GM18526 (cell line): ENCODE results near the gene MOV10L1.

Experiments
- POLR2A ChIP-seq: IDR thresholded peaks from 3 replicates; pipeline ENCODE4 v1.6.1; 2011; ENCODE audit not compliant: insufficient read length; ENCODE audit errors: extremely low read depth

MOV10L1 gene

DNA sequence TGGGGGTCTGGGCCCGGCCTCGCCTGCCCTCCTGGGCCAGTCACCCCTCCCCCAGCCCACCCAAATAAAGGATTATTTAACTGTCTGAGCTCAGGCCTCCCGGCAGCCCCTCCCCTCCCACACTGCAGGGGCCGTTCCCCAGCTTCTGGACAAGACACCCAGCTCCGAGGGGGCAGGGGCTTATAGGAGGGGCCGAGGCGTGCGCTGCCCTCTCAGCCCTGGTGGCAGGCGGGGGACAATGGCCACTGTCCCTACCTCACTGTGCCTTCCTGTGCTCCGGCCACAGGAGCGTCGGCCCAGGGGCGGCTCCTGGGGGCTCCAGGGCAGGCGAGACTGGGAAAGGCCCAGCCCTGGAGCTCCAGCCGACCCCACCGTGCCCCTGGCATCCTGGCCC lies 108.8 kb downstream of the MOV10L1 start:
- no peak for TF ChIP-seq POLR2A

DNA sequence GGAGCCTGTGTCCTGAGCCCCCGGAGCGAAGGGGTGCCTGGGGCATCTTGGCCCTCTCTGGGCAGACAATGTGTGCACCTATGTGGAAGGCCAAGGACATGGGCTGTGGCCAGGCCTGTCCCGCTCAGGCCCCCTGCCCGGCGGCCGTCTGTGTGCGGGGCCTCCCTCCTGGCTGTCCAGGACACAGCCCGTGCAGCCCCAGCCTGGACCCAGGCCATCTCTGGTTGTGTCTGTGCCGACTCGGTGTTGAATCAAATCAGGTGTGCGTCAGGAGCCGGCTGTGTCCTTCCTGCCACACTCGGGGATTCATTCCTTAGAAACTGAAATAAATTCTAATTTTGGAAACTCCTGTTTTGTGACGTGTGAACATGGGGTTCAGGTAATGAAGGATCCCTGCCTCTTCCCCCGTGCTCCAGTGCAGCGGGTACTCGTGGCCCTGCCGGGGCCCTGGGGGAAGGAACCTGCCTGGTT lies 109.5 kb downstream of the MOV10L1 start:
- TF ChIP-seq POLR2A, result no peak

DNA sequence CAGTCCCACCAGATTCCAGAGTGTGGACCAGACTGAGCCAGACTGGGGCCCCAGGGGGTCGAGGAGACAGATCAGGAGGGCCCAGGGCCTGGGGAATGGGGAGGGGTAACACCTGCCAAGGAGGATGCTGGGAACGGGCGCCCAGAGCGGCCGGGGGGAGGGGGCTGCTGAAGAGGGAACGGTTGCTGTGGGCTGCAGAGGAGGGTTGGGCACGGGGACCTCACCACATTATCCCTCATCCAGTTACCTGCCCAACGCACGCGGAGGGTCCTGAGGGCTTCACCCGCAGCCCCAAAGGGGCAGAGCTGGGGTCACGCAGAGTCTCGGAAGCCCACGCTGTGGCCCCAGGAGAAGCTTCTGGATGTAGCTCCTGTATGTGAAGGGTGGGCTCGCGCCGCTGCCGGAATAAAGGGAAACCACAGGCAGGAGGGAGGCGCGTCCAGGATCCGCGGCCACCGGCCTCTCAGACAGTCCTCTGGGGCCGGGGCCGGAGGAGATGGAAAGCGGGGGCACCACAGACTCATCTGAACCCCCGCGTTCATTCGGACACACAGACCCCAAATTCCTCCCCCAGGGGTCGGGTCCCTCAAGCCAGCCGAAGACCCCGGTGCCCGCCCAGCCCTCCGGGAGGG lies 110.1 kb downstream of the MOV10L1 start:
- no peak for TF ChIP-seq POLR2A

DNA sequence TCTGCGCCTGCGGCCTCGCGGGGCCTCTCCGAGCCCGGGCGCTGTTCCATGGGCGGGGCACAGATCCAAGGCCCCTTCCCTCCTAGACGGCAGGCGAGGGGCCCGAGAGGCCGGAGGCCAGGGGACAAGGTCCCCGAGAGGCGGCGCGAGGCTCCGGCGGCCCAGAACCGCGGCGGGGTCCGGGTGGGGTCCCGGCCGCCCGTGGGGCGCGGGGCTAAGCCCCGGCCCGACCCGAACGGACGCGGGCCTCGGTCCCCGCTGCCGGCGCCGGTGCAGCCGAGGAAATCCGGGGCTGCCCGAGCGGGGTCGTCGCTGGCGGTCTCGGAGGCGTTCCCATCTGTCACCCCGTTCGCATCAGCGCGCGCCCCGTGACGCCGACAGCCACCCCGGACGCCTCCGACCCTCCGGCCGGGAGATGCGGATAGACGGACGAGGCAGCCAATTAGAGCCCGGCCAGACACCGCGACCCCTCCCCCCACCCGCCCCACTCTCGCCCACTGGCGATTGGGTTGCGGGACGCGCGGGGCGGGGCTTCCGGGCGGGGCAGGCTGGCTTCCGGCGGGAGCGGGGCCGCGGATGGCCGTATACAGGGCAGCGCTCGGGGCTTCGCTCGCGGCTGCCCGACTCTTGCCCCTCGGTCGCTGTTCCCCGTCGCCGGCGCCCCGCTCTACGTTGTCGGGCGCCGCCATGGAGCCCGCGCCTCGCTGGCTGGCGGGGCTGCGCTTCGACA lies 110.8 kb downstream of the MOV10L1 start, which contains the start of gene SELENOO:
Gene SELENOO, plus strand, starts transcription at position 551 of the 730 bp plus-strand sequence. Its CDS starts 26 bp downstream, at position 577.
- peak; percentile 78 for TF ChIP-seq POLR2A

DNA sequence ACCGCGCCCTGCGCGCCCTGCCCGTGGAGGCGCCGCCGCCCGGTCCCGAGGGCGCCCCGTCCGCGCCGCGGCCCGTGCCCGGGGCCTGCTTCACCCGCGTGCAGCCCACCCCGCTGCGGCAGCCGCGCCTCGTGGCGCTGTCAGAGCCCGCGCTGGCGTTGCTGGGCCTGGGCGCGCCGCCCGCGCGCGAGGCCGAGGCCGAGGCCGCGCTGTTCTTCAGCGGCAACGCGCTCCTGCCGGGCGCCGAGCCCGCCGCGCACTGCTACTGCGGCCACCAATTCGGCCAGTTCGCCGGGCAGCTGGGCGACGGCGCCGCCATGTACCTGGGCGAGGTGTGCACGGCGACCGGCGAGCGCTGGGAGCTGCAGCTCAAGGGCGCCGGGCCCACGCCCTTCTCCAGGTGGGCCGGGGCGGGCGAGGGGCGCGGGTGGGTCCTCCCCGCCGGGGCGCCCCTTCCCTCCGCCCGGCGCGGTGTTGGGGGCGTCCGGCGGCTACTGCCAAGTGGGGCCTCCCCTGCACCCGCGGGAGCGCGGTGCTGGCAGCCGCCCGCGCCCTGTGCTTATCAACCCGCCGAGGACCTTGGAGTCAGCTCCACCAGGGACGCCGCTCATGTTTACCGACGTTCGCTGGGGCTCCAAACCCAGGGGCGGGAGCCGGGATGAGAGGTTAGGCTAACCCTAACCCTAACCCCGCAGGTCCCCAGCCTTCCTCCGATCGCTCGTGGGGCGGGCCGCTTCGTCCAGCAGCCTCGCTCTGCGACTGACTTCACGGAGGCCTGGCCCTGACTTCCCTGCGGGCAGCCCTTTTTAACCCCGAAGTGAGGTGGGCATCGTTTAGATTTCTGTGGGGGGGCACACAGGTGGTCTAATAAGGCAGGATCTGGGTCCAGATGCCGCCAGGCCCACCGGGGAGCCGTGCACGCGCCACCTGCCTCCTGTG lies 111.7 kb downstream of the MOV10L1 start:
- TF ChIP-seq POLR2A, result no peak

DNA sequence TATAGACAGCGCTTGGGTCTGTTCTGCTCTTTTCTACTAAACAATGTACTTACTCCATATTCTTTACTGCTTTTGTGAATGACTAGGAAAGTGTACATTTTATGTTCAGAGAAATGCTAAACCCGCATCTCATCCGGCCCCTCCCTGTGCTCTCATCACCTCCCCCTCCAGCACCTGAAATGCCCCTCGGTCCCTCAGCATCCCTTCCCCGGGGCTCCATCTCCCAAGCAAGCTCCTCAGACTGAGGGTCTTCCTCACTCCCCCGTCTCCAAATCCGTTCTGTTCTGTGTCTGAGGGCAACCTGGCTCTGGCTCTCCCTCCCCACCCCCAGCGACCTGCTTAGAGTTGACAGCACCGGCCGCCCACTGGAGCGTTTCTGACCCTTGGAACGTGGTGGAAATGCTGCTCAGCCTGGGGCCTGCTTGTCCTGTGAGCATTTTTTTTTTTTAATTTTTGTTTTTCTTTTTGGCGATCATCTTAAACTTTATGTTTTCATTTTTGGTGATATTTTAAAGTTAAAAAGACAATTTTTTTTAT lies 112.4 kb downstream of the MOV10L1 start:
- no peak for TF ChIP-seq POLR2A

DNA sequence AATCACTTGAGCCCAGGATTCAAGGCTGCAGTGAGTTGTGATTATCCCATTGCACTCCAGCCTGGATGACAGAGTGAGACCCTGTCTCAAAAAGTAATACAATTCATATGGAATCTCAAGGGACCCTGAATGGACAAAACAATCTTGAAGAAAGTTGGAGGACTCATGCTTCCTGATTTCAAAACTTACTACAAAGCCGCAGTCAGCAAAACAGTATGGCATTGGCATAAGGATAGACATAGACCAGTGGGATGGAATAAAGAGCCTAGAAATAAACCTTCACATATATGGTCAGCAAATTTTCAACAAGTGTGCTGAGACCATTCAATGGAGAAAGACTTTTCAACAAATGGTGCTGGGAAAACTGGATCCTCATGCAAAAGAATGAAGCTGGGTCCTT lies 113.5 kb downstream of the MOV10L1 start:
- TF ChIP-seq POLR2A, result no peak

DNA sequence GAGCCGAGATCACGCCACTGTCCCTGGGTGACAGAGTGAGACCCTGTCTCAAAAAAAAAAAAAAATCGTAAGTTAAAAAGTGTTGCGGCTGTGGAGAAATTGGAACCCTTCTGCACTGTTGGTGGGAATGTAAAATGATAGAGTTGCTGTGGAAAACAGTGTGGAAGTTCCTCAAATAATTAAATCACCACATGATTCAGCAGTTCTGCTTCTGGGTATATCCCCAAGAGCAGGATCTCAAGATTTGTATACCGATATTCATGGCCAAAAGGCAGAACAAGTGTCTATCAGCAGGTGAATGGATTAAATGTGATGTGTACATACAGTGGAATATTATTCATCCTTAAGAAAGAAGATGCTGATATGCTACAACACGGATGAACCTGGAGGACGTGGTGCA lies 114.8 kb downstream of the MOV10L1 start:
- no peak for TF ChIP-seq POLR2A

DNA sequence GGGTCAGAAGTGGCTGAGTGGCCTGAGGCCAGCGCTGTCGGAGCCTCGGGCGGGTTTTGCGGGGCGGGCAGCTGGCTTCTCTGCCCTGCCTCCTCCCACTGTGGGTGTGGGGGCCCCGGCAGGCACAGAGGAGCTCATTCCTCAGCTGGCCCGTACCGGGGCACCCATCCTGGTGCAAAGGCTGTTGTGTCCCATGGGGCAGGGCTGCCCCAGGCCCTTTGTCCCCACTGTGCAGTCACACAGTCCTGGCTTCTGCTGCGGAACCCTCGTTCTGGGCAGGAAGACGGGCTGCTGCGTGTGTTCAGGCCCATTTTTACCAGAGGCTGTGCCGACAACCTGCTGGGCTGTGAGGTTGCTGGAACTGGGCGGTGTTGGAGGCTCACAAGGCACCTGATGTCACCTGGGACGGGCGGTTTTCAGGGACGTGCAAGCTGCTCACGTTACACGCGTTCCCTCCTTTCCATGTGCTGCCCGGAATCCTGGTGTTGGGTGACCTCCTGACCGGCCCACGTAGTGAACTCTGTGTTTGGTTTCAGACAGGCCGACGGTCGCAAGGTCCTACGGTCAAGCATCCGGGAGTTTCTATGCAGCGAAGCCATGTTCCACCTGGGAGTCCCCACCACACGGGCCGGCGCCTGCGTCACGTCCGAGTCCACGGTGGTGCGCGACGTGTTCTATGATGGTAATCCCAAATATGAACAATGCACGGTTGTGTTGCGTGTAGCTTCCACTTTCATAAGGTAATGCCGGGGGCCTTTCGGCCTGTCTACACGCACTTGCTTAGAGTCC lies 116.2 kb downstream of the MOV10L1 start:
- no peak for TF ChIP-seq POLR2A

DNA sequence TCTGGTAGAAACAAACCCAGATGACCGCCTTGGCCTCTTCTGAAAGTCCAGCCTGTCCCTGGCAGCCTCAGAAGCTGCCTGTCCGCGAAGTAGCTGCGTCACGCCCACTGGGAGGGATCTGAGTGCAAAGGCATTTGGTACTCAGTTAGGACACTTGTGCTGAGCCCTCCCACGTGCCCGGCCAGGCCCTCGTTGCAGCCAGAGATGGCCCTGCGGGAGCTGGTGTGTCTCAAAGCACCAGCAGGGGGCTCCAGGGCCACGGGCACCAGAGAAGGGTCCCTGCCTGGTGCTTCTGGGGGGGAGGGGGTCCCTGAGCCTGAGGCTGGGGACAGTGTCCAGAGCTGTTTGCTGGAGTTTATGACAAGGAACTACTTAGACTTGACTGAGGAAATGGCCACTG lies 116.8 kb downstream of the MOV10L1 start:
- TF ChIP-seq POLR2A, result no peak

DNA sequence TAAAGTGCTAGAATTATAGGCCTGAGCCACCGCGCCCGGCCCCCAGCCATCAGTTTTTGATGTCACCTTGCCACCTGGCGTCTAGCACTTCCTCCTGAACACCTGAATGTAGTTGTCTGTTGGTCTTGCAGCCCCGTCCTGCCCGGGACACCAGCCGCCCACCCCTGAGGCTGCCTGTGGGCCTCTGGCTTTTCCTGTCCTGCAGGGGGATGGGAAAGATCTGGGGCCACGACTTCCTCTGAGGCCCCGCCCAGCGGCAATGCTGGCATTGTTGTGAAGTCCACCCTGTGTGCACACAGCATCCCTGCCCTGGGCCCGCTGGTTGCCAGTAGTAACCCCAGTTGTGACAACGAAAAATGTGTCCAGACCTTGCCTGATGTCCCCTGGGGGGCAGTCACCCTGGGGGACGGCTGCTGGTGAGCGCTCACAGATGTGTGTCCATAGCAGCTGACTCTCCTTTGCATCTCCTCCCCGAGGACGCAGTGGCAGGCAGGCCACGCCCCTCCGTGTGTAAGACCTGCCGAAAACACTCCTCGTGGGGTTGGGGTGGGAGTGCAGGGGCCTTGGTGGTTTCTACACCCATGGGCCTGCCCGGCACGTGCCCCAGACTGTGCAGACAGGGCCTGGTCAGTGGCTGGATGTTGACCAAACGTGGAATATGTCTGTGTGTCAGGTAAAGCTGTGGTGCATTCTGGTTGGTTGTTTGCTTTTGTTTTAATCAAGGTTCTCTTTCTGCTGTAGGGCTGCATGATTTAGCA lies 117.8 kb downstream of the MOV10L1 start:
- no peak for TF ChIP-seq POLR2A

DNA sequence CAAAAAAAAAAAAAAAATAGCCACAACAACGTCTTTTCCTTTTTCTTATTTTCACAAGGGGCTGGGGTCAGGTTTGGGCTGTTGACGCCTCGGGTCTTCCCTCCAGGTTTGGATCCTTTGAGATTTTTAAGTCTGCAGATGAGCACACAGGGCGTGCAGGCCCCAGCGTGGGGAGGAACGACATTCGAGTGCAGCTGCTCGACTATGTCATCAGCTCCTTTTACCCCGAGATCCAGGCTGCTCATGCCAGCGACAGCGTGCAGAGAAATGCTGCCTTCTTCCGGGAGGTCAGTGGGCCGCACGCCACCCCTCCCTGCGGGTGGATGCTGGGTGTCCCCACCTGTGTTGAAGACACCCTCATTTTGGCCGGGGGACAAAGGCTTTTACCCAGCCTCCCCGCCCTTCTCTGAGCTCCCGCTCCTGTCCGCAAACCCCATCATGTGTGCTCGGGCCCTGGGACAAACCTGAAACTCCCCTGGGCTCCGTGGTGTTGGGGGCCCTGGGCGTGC lies 118.7 kb downstream of the MOV10L1 start:
- TF ChIP-seq POLR2A, result no peak

DNA sequence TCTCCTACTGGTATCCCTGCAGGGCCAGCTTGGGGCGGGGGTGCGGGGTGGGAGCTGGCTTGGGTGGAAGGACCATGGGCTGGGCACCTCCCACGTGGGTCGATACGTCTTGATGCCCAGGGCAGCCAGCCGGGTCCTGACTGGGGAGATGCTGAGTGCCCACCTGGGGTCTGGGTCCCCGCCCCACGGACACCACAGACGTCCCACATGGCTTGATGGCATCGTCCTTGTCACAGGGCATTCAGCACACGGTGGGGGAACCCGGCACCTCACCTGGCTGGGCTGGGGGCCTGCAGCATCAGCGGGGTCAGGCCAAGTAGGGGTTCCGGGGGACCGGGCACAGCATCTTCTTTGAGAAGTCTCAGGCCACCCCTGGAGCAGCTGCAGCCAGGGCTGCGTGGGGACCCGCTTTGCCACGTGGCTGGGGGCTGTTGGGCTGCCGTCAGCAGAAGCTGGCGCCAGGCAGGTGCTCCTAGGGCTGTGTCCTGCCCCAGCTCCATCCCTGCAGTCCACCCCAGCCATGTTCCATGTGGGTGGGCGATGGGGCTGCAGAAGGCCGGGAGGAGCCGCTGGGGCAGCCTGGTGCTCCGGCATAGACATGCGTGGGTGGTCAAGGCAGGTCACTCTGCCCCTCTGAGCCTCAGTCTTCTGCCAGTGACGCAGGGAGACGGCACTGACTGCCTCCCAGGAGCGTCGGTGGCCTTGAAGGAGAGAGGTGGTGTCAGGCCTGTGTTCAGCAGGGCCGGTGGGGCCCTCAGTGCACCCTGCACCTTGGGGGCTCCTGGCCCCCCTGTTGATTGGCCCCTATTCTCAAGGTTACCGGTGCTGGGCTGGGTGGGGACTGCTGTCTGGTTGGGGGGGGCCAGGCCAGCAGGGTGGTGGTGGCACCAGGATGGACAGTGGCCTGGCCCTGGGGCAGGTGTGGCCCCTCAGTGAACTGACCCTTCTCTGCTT lies 119.4 kb downstream of the MOV10L1 start:
- TF ChIP-seq POLR2A, result no peak

DNA sequence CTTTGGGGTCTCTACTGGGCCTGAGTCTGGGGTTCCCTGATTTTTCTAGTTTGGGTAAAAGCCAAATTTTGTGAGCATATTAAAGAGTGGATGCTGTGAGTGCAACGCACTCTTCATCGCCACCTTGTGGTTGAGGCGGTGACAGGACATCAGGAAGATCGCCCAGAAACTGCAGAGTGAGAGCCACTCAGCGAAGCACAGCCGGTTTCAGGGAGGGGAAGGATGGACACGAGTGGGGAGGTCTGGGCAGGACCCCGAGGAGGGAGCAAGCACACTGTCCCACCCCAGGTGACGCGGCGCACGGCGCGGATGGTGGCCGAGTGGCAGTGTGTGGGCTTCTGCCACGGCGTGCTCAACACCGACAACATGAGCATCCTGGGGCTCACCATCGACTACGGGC lies 120.1 kb downstream of the MOV10L1 start:
- no peak for TF ChIP-seq POLR2A
